ENCODE results near the gene ZNF343. TPM values are rescaled to one million over a fixed set of nuclear protein-coding genes. Genes with fewer than 3 reads are reported as not detected.

The ZNF343 gene
- total and polyA plus RNA-seq, 2 donors (not counting 3 experiments of a cell fraction or from before 2014, with no cell fraction given) = 4.7 to 7.9 TPM

GRCh38 chr20:2462484-2462883, 46.2 kb downstream of the ZNF343 start:
- Histone ChIP-seq H3K79me2 (ENCODE audit: control insufficient read depth, insufficient read depth, low read length) (peaks cover 30% of the 10 kb centered on the region), H4K20me1 (replicated peaks; ENCODE audit: control insufficient read depth, extremely low read depth, insufficient read depth, low read length) (peaks cover 4% of the 10 kb centered on the region), H3K9me3 (replicated peaks; ENCODE audit: control insufficient read depth, insufficient read depth, low read length) (no peaks in the 10 kb centered on the region), H2AFZ (ENCODE audit: low read depth, low read length) (no peak overlapping the region), H3K36me3 (ENCODE audit: control insufficient read depth in 2 of 2, extremely low read depth in 1 of 2, insufficient read depth in 2 of 2, low read length in 2 of 2) (peaks cover 44 to 73% of the 10 kb centered on the region in 2 experiments), H3K27me3 (ENCODE audit: control insufficient read depth in 2 of 2, insufficient read depth in 2 of 2, low read length in 2 of 2) (no peaks in the 10 kb centered on the region), H3K4me1 (ENCODE audit: control insufficient read depth, extremely low read depth, insufficient read depth, low read length) (no peaks in the 10 kb centered on the region), H3K4me3 (replicated peaks in 1 of 3; ENCODE audit: insufficient read depth in 1 of 3, low read depth in 1 of 3, low read length in 3 of 3) (no peak overlapping the region), H3K9ac (replicated peaks; ENCODE audit: extremely low read depth, insufficient read depth, low read length) (no peak overlapping the region), H3K4me2 (ENCODE audit: insufficient read depth, low read length) (no peak overlapping the region), H3K27ac (ENCODE audit: insufficient read depth, low read depth, low read length) (no peak overlapping the region), H3K9me1 (replicated peaks; ENCODE audit: control insufficient read depth, extremely low read depth, insufficient read depth, low read length) (no peaks in the 10 kb centered on the region)
- BruUV-seq (replicated peaks) = no TSS peak
- no peak for DNase-seq (ENCODE audit: low read depth, low spot score)
- dilution Hi-C loops (cut with MboI; ENCODE audit: extremely low pct_ligation_motif_present, low sequenced_read_pairs) = no loop called here
- intact Hi-C loops (cut with micrococcal nuclease) = no loop called here
- CTCF ChIA-PET = interaction anchor here (1.2 kb wide), 1 partner anchor 10 kb away, joined by 3 read pairs; no protein-coding TSS in a partner anchor
- POLR2A ChIA-PET = interaction anchor here (0.8 kb wide), 1 partner anchor 11 kb away, joined by 3 read pairs; no protein-coding TSS in a partner anchor
- no peak for FAIRE-seq
- no peak for TF ChIP-seq EZH2 (IDR thresholded peaks at IDR 0.05; ENCODE audit: borderline replicate concordance, low read depth, low read length, severe bottlenecking)
- no peak for TF ChIP-seq FOS (IDR thresholded peaks at IDR 0.05; ENCODE audit: borderline replicate concordance, insufficient read depth, low read length)
- TF ChIP-seq GATA2 (IDR thresholded peaks at IDR 0.05; ENCODE audit: insufficient read depth, insufficient read length, low read depth, low read length) = no peak
- no peak for TF ChIP-seq MYC (IDR thresholded peaks at IDR 0.05; ENCODE audit: low read depth, low read length)
- TF ChIP-seq POLR2A (IDR thresholded peaks at IDR 0.05; ENCODE audit: low read depth, low read length) = no peak
- no peak for TF ChIP-seq POLR2AphosphoS5 (IDR thresholded peaks at IDR 0.05; ENCODE audit: insufficient read depth, low read depth, low read length)
- no peak for TF ChIP-seq MAX (IDR thresholded peaks at IDR 0.05; ENCODE audit: insufficient read depth, insufficient read length)
- no peak for TF ChIP-seq JUN (IDR thresholded peaks at IDR 0.05; ENCODE audit: borderline replicate concordance, insufficient read depth, insufficient read length, low read depth)
- no peak for TF ChIP-seq CTCF (IDR thresholded peaks at IDR 0.05; ENCODE audit: extremely low read depth in 1 of 2, insufficient read depth in 1 of 2, low read depth in 1 of 2, low read length in 2 of 2)
